Neural progenitor cell (in vitro differentiated cells): ENCODE measurements around the gene SYT1. TPM values are rescaled to one million over a fixed set of nuclear protein-coding genes. Genes with fewer than 3 reads are reported as not detected.

Experiments used
- DNase-seq: peaks from one replicate; pipeline ENCODE4 v3.0.0-alpha.2; 2016; ENCODE audit warnings: low spot score
- H2AFZ ChIP-seq: fragments of 200-600 bp; sonication (generic); replicated peaks from 2 replicates; pipeline ENCODE4 v1.6.1; 2016; ENCODE audit warnings: antibody characterized with exemption
- H3F3A ChIP-seq: fragments of 200-600 bp; sonication (generic); 2 replicates; pipeline ENCODE4 v1.6.1; 2016; ENCODE audit warnings: antibody characterized with exemption, low read depth
- H3K27ac ChIP-seq: fragments of 200-600 bp; sonication (generic); 2 replicates; pipeline ENCODE4 v1.5.1; 2016; ENCODE audit warnings: mild to moderate bottlenecking
- H3K27me3 ChIP-seq: fragments of 200-600 bp; sonication (generic); 2 replicates; pipeline ENCODE4 v1.6.1; 2016; ENCODE audit warnings: mild to moderate bottlenecking, moderate library complexity
- H3K36me3 ChIP-seq: fragments of 200-600 bp; sonication (generic); 2 replicates; pipeline ENCODE4 v1.5.1; 2016
- H3K4me1 ChIP-seq: fragments of 200-600 bp; sonication (generic); 2 replicates; pipeline ENCODE4 v1.6.1; 2016; ENCODE audit warnings: mixed run types
- H3K4me2 ChIP-seq: fragments of 200-600 bp; sonication (generic); 2 replicates; pipeline ENCODE4 v1.6.1; 2016
- H3K4me3 ChIP-seq: fragments of 200-600 bp; sonication (generic); 2 replicates; pipeline ENCODE4 v1.5.1; 2016
- H3K79me2 ChIP-seq: fragments of 200-600 bp; sonication (generic); 2 replicates; pipeline ENCODE4 v1.6.1; 2016; ENCODE audit warnings: low read depth
- H3K9ac ChIP-seq: fragments of 200-600 bp; sonication (generic); 2 replicates; pipeline ENCODE4 v1.6.1; 2016
- H3K9me3 ChIP-seq: fragments of 200-600 bp; sonication (generic); 2 replicates; pipeline ENCODE4 v1.5.1; 2016; ENCODE audit warnings: low read depth
- H4K20me1 ChIP-seq: fragments of 200-600 bp; sonication (generic); 2 replicates; pipeline ENCODE4 v1.6.1; 2016; ENCODE audit warnings: low read depth
- H3K27ac Mint-ChIP-seq: 3 replicates; pipeline ENCODE4 v1.8.0; 2021; ENCODE audit warnings: mixed read lengths
- H3K27me3 Mint-ChIP-seq: 2 replicates; pipeline ENCODE4 v1.8.0; 2022; ENCODE audit warnings: low read depth, mild to moderate bottlenecking, inconsistent platforms, moderate library complexity, mixed read lengths; ENCODE audit not compliant: insufficient read depth
- H3K36me3 Mint-ChIP-seq: 3 replicates; pipeline ENCODE4 v1.8.0; 2021; ENCODE audit warnings: mixed read lengths
- H3K4me1 Mint-ChIP-seq: 3 replicates; pipeline ENCODE4 v1.8.0; 2021; ENCODE audit warnings: mixed read lengths
- H3K4me3 Mint-ChIP-seq: 3 replicates; pipeline ENCODE4 v1.8.0; 2021; ENCODE audit warnings: mild to moderate bottlenecking, moderate library complexity, mixed read lengths
- H3K9me3 Mint-ChIP-seq: 3 replicates; pipeline ENCODE4 v1.8.0; 2020; ENCODE audit warnings: mixed read lengths
- EZH2 ChIP-seq: fragments of 200-600 bp; sonication (generic); IDR thresholded peaks from 2 replicates; pipeline ENCODE4 v1.6.1; 2017; ENCODE audit warnings: antibody characterized with exemption, mild to moderate bottlenecking, moderate library complexity
- EZH2phosphoT487 ChIP-seq: fragments of 200-600 bp; sonication (generic); IDR thresholded peaks from 2 replicates; pipeline ENCODE4 v1.6.1; 2017; ENCODE audit warnings: antibody characterized with exemption
- total RNA-seq: library from RNA; depleted of rRNA; stranded (reverse); fragments of >200 nt; gene quantifications from 2 replicates; pipeline ENCODE4 v1.2.3, GENCODE V29; 2015; ENCODE audit warnings: low replicate concordance
- TF ChIP-seq, protein P1 (sequence below): fragments of 200-600 bp; sonication (generic); IDR thresholded peaks from 2 replicates; pipeline ENCODE4 v1.5.1; 2017; ENCODE audit warnings: antibody characterized with exemption, mild to moderate bottlenecking

SYT1 gene
- total RNA-seq, 1 donor from 2014 or later = 36.9 TPM

- H3K36me3 Mint-ChIP-seq = peaks cover 2% of the 10 kb centered on the region
- no peak overlapping the region for H3K4me3 Mint-ChIP-seq
- H3K9ac ChIP-seq = no peak overlapping the region
Observed at GRCh38 chr12:79021021-79021420, 156.4 kb downstream of the SYT1 start.

DNA sequence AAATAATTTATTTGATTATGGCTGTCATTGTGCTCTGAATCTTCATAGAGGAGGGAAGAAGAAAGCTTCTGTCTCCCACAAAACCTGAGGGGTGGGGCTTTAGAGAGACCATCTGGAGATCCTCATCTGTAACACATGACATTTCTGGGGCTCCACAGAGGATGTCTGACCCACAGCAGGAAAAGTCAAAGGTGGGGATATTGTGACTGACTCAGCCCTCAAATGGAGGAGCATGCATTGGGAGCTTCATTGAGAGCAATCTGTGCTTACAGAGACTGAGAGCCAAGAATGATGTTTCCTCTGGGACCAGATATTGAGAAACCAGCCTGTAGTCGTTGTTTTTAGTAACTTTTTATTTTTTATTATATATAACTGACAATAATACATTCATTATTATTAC, 158.7 kb downstream of the SYT1 start:
- Mint-ChIP-seq H3K27ac (no peak overlapping the region), H3K9me3 (no peaks in the 10 kb centered on the region), H3K36me3 (no peaks in the 10 kb centered on the region), H3K4me1 (peaks cover 5% of the 10 kb centered on the region), H3K27me3 (no peaks in the 10 kb centered on the region), H3K4me3 (no peak overlapping the region)
- Histone ChIP-seq H3K4me2 (no peak overlapping the region), H3K9ac (no peak overlapping the region), H2AFZ (no peak overlapping the region), H3F3A (no peaks in the 10 kb centered on the region), H4K20me1 (peaks cover 7% of the 10 kb centered on the region), H3K4me1 (no peaks in the 10 kb centered on the region), H3K27ac (no peak overlapping the region), H3K36me3 (no peaks in the 10 kb centered on the region), H3K9me3 (no peaks in the 10 kb centered on the region), H3K27me3 (no peaks in the 10 kb centered on the region), H3K4me3 (no peak overlapping the region), H3K79me2 (no peaks in the 10 kb centered on the region)
- DNase-seq = no peak
- TF ChIP-seq, protein P1, sequence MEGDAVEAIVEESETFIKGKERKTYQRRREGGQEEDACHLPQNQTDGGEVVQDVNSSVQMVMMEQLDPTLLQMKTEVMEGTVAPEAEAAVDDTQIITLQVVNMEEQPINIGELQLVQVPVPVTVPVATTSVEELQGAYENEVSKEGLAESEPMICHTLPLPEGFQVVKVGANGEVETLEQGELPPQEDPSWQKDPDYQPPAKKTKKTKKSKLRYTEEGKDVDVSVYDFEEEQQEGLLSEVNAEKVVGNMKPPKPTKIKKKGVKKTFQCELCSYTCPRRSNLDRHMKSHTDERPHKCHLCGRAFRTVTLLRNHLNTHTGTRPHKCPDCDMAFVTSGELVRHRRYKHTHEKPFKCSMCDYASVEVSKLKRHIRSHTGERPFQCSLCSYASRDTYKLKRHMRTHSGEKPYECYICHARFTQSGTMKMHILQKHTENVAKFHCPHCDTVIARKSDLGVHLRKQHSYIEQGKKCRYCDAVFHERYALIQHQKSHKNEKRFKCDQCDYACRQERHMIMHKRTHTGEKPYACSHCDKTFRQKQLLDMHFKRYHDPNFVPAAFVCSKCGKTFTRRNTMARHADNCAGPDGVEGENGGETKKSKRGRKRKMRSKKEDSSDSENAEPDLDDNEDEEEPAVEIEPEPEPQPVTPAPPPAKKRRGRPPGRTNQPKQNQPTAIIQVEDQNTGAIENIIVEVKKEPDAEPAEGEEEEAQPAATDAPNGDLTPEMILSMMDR = no peak
- TF ChIP-seq EZH2phosphoT487 (no peak), EZH2 (no peak)

More at GRCh38 chr12:79021021-79021420, 156.4 kb downstream of the SYT1 start:
- H3K4me1 ChIP-seq = no peaks in the 10 kb centered on the region
- no peak overlapping the region for H3K27ac ChIP-seq
- H3F3A ChIP-seq = no peaks in the 10 kb centered on the region
- H2AFZ ChIP-seq = no peak overlapping the region
- H3K9me3 ChIP-seq = no peaks in the 10 kb centered on the region
- peaks cover 7% of the 10 kb centered on the region for H4K20me1 ChIP-seq
- Mint-ChIP-seq H3K4me1 (peaks cover 5% of the 10 kb centered on the region), H3K27me3 (no peaks in the 10 kb centered on the region), H3K27ac (no peak overlapping the region), H3K9me3 (no peaks in the 10 kb centered on the region)
- no peak overlapping the region for H3K4me2 ChIP-seq
- H3K4me3 ChIP-seq = no peak overlapping the region
- no peaks in the 10 kb centered on the region for H3K79me2 ChIP-seq
- H3K36me3 ChIP-seq = no peaks in the 10 kb centered on the region
- no peaks in the 10 kb centered on the region for H3K27me3 ChIP-seq
- no peak for DNase-seq
- TF ChIP-seq EZH2phosphoT487 (no peak), EZH2 (no peak)
- TF ChIP-seq, protein P1 = no peak

DNA sequence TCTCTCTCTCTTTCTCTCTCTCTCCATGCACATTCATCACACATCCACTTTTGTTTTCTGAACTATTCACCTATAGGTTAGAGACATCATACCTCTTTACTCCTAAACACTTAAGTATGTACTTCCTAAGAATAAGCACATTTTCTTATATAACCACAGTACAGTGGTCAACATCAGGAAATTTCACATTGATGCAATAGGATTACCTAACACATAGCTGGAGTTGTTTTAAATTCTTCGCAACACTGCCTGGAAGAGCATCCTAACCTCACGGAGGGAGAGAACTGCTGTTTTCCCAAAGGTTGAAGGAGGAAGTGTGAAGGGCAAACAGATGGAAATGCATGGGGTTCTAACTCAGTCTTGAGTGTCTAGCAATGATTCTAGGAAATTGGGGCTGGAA, 159.2 kb downstream of the SYT1 start:
- peaks cover 5% of the 10 kb centered on the region for H3K4me1 Mint-ChIP-seq

More for the DNA sequence above, 159.2 kb downstream of the SYT1 start:
- H3K27ac Mint-ChIP-seq = no peak overlapping the region
- H3K27me3 Mint-ChIP-seq = no peaks in the 10 kb centered on the region
- DNase-seq = no peak
- no peaks in the 10 kb centered on the region for H3K36me3 Mint-ChIP-seq
- Histone ChIP-seq H3F3A (no peaks in the 10 kb centered on the region), H3K27me3 (no peaks in the 10 kb centered on the region), H3K27ac (no peak overlapping the region), H3K4me3 (no peak overlapping the region), H3K36me3 (no peaks in the 10 kb centered on the region), H3K79me2 (no peaks in the 10 kb centered on the region), H3K4me1 (no peaks in the 10 kb centered on the region), H3K9ac (no peak overlapping the region), H3K9me3 (no peaks in the 10 kb centered on the region), H3K4me2 (no peak overlapping the region), H4K20me1 (peaks cover 8% of the 10 kb centered on the region), H2AFZ (no peak overlapping the region)
- no peaks in the 10 kb centered on the region for H3K9me3 Mint-ChIP-seq
- H3K4me3 Mint-ChIP-seq = no peak overlapping the region
- TF ChIP-seq, protein P1 = no peak
- TF ChIP-seq EZH2 (no peak), EZH2phosphoT487 (no peak)
